Stimulated activated CD4-positive, alpha-beta T cell treated with anti-CD3 and anti-CD28 coated beads, Interleukin-15, amount 100 ng/mL, for 48 hours (primary cell): Measurements from ENCODE around the gene LTBP1.
"Not testable (repeated sequence)": the region's sequence is repeated elsewhere in the genome, so short reads cannot be mapped to it uniquely, and the experiment has no call there.

Experiments
- DNase-seq, 2 donors: peaks; one replicate each; pipeline ENCODE4 v3.0.0-alpha.2; 2020; ENCODE audit warnings: low read depth in 2 of 2

The LTBP1 gene

GRCh38 chr2:32960647-32961403, 14.1 kb downstream of the LTBP1 start:
- no peak for DNase-seq

- no peak for DNase-seq
These were observed 15.9 kb downstream of the LTBP1 start for GRCh38 chr2:32962690-32963089.

- no peak for DNase-seq
These were observed 17.2 kb downstream of the LTBP1 start for GRCh38 chr2:32963941-32964340.

GRCh38 chr2:32965523-32966171, 18.9 kb downstream of the LTBP1 start:
- DNase-seq = no peak

GRCh38 chr2:32969444-32970162, 22.9 kb downstream of the LTBP1 start:
- no peak for DNase-seq

GRCh38 chr2:32973772-32974171, 27.0 kb downstream of the LTBP1 start:
- DNase-seq = not testable (repeated sequence)

GRCh38 chr2:32976409-32977063, 29.8 kb downstream of the LTBP1 start:
- DNase-seq = no peak

- no peak for DNase-seq
These were observed 30.5 kb downstream of the LTBP1 start for GRCh38 chr2:32977228-32977758.

- DNase-seq = no peak
These were observed 34.9 kb downstream of the LTBP1 start for GRCh38 chr2:32981612-32982011.

- DNase-seq = not testable (repeated sequence)
These were observed 36.6 kb downstream of the LTBP1 start for GRCh38 chr2:32983193-32983924.

- no peak for DNase-seq
These were observed 39.7 kb downstream of the LTBP1 start for GRCh38 chr2:32986480-32986879.

GRCh38 chr2:32988525-32988924, 41.8 kb downstream of the LTBP1 start:
- DNase-seq = no peak

- DNase-seq = no peak
These were observed 43.8 kb downstream of the LTBP1 start for GRCh38 chr2:32990556-32990955.

GRCh38 chr2:32991091-32991845, 44.5 kb downstream of the LTBP1 start:
- DNase-seq = no peak

GRCh38 chr2:32993005-32993539, 46.3 kb downstream of the LTBP1 start:
- DNase-seq = no peak

GRCh38 chr2:32997705-32998104, 51.0 kb downstream of the LTBP1 start:
- DNase-seq = no peak

- DNase-seq = no peak
These were observed 54.2 kb downstream of the LTBP1 start for GRCh38 chr2:33000986-33001385.

GRCh38 chr2:33001823-33002222, 55.1 kb downstream of the LTBP1 start:
- DNase-seq = no peak

- no peak for DNase-seq
These were observed 56.1 kb downstream of the LTBP1 start for GRCh38 chr2:33002863-33003262.

GRCh38 chr2:33005057-33005456, 58.3 kb downstream of the LTBP1 start:
- no peak for DNase-seq
